ENCODE measurements around the gene CSNK1E. TPM values are rescaled to one million over a fixed set of nuclear protein-coding genes. Genes with fewer than 3 reads are reported as not detected.
A peak's percentile ranks its signal among the peaks of the same experiment; 100 is the strongest.

The CSNK1E gene
- total and polyA plus RNA-seq, 2 donors from 2014 or later: 33.6 to 101 TPM

DNA sequence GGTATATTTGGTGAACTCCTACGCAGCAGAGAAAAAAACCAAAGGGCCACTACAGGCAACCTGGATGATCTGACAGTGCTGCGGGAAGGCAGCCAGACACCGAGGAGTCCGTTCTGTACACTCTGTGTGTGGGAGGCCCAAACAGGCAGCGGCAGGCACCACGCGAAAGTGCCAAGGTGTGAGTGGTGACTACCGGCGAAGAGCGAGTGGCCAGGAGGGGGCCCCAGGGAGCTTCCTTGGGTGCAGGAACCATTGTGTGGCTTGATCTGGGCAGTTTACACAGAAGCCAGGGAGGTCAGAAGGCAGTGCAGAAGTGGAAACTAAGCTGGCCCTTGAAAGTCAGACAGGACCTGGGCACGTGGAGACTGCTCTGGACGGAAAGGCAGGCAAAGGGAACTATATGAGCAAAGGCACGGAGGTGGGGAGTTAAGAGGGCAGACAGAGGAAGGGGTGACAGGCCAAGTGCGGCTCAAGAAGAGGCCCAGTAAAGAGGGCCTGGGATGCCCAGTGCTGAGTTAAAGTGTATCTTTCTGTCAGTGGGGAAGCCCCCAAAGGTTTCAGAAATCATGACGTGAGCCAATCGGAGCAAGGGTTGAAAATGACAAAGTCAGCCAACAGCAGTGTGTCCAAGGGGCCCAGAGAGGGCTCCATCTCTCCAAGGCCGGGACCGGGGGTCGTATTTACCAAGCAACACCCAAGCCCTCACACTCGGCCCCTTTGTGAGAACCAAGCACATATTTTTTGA lies 55.0 kb downstream of the CSNK1E start:
- H3K4me1 ChIP-seq (ENCODE audit: control insufficient read depth in 2 of 3, insufficient read depth in 2 of 3, low read depth in 1 of 3, low read length in 3 of 3): peaks cover 3 to 25% (median 16%) of the 10 kb centered on the region in 3 donors
- no peak for FAIRE-seq
- DNase-seq: no peak
- no peaks in the 10 kb centered on the region for H3K36me3 ChIP-seq (ENCODE audit: control insufficient read depth in 2 of 3, insufficient read depth in 3 of 3, low read length in 3 of 3)
- no peaks in the 10 kb centered on the region for H3K9me3 ChIP-seq (ENCODE audit: control insufficient read depth in 2 of 3, insufficient read depth in 1 of 3, low read length in 3 of 3)
- peak; percentile 47 for TF ChIP-seq CTCF (IDR thresholded peaks at IDR 0.05; ENCODE audit: borderline replicate concordance, extremely low read depth, insufficient read depth)
- intact Hi-C loops (cut with DNase I): no loop called here
- H3K27ac ChIP-seq (ENCODE audit: low read depth in 2 of 2, low read length in 2 of 2): peak overlapping the region; percentile 9 to 42
- H3K4me3 ChIP-seq (ENCODE audit: low read length in 3 of 3): no peak overlapping the region
- no peaks in the 10 kb centered on the region for H3K27me3 ChIP-seq (ENCODE audit: control insufficient read depth, insufficient read depth, low read length)
- peak overlapping the region in 1 of 3 donors; percentile 66 for H3K9ac ChIP-seq (ENCODE audit: low read length in 3 of 3)

- Histone ChIP-seq H3K9ac (ENCODE audit: low read length in 3 of 3) (peak overlapping the region in 1 of 3 donors; percentile 29), H3K4me3 (ENCODE audit: low read length in 3 of 3) (peak overlapping the region in 1 of 3 donors; percentile 4)
- intact Hi-C loops (cut with DNase I): no loop called here
Observed at GRCh38 chr22:38260761-38261681, 56.2 kb downstream of the CSNK1E start.

DNA sequence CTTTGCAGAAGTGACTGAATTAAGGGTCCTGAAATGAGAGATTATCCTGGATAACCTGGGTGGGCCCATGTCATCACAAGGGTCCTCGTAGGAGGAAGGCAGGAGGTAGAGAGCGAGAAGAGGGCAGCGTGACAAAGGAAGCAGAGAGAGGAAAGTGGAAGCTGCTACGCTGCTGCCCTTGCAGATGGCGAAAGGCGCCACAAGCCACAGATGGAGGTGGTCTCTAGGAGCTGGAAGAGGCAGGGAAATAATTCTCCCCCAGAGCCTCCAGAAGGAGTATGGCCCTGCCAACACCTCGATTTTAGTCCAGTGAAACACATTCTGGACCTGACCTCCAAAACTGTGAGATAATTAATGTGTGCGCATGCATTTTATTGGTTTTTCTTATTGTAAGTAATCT lies 57.9 kb downstream of the CSNK1E start:
- H3K27ac ChIP-seq (ENCODE audit: low read depth in 2 of 2, low read length in 2 of 2): peak overlapping the region; percentile 26 to 84
- H3K27me3 ChIP-seq (ENCODE audit: control insufficient read depth, insufficient read depth, low read length): no peaks in the 10 kb centered on the region
- H3K4me1 ChIP-seq (ENCODE audit: control insufficient read depth in 2 of 3, insufficient read depth in 2 of 3, low read depth in 1 of 3, low read length in 3 of 3): peaks cover 3 to 20% (median 16%) of the 10 kb centered on the region in 3 donors
- no peak for FAIRE-seq
- no peaks in the 10 kb centered on the region for H3K9me3 ChIP-seq (ENCODE audit: control insufficient read depth in 2 of 3, insufficient read depth in 1 of 3, low read length in 3 of 3)
- H3K4me3 ChIP-seq (ENCODE audit: low read length in 3 of 3): no peak overlapping the region
- no peak overlapping the region for H3K9ac ChIP-seq (ENCODE audit: low read length in 3 of 3)
- no peak for DNase-seq
- no peaks in the 10 kb centered on the region for H3K36me3 ChIP-seq (ENCODE audit: control insufficient read depth in 2 of 3, insufficient read depth in 3 of 3, low read length in 3 of 3)
- no peak for TF ChIP-seq CTCF (IDR thresholded peaks at IDR 0.05; ENCODE audit: borderline replicate concordance, extremely low read depth, insufficient read depth)
- intact Hi-C loops (cut with DNase I): no loop called here

More at GRCh38 chr22:38260761-38261681, 56.2 kb downstream of the CSNK1E start:
- no peak for TF ChIP-seq CTCF (IDR thresholded peaks at IDR 0.05; ENCODE audit: borderline replicate concordance, extremely low read depth, insufficient read depth)
- DNase-seq: peak in 2 of 5 donors; percentile 67 to 76
- peaks cover 3 to 21% (median 16%) of the 10 kb centered on the region in 3 donors for H3K4me1 ChIP-seq (ENCODE audit: control insufficient read depth in 2 of 3, insufficient read depth in 2 of 3, low read depth in 1 of 3, low read length in 3 of 3)
- no peaks in the 10 kb centered on the region for H3K27me3 ChIP-seq (ENCODE audit: control insufficient read depth, insufficient read depth, low read length)
- H3K27ac ChIP-seq (ENCODE audit: low read depth in 2 of 2, low read length in 2 of 2): peak overlapping the region; percentile 32 to 61
- no peaks in the 10 kb centered on the region for H3K9me3 ChIP-seq (ENCODE audit: control insufficient read depth in 2 of 3, insufficient read depth in 1 of 3, low read length in 3 of 3)
- H3K36me3 ChIP-seq (ENCODE audit: control insufficient read depth in 2 of 3, insufficient read depth in 3 of 3, low read length in 3 of 3): no peaks in the 10 kb centered on the region
- no peak for FAIRE-seq
